Epithelial cell of esophagus (primary cell): ENCODE measurements around the gene PIK3C3.

ENCODE experiments used
- DNase-seq: peaks from one replicate; pipeline ENCODE4 v3.0.0; 2010; ENCODE audit warnings: low read depth
- H3K4me3 ChIP-seq: 2 replicates; pipeline ENCODE4 v1.5.1; 2011; ENCODE audit warnings: mild to moderate bottlenecking, low read length, control low read depth
- TF ChIP-seq, protein P1 (sequence below): IDR thresholded peaks from 2 replicates; pipeline ENCODE4 v1.5.1; 2011; ENCODE audit warnings: low read depth, mild to moderate bottlenecking, low read length, control low read depth, inconsistent platforms; ENCODE audit not compliant: insufficient read depth; ENCODE audit errors: missing control alignments

PIK3C3 gene

GRCh38 chr18:42067518-42067917 lies 112.5 kb downstream of the PIK3C3 start:
- no peak overlapping the region for H3K4me3 ChIP-seq
- TF ChIP-seq, protein P1, sequence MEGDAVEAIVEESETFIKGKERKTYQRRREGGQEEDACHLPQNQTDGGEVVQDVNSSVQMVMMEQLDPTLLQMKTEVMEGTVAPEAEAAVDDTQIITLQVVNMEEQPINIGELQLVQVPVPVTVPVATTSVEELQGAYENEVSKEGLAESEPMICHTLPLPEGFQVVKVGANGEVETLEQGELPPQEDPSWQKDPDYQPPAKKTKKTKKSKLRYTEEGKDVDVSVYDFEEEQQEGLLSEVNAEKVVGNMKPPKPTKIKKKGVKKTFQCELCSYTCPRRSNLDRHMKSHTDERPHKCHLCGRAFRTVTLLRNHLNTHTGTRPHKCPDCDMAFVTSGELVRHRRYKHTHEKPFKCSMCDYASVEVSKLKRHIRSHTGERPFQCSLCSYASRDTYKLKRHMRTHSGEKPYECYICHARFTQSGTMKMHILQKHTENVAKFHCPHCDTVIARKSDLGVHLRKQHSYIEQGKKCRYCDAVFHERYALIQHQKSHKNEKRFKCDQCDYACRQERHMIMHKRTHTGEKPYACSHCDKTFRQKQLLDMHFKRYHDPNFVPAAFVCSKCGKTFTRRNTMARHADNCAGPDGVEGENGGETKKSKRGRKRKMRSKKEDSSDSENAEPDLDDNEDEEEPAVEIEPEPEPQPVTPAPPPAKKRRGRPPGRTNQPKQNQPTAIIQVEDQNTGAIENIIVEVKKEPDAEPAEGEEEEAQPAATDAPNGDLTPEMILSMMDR = no peak
- DNase-seq = no peak

DNA sequence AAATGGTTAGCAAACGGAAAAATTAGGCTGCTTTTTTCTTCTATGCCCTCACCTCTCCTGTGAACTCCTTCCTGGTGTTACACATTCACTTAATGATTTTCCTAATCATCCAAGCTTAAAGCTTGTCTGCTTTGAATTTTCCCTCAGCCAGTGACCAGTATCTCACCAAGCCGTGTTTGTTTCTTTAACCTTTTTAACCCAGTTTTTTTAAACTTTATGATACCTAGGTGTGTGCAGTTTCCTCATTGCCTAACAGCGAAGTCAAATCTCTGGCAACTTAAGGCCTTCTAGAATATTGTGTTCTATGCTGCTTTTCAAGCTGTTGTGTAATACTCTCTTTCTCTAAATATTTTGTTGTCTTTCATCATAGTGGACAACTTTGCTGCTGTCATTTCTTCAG lies 113.0 kb downstream of the PIK3C3 start:
- no peak overlapping the region for H3K4me3 ChIP-seq
- DNase-seq = no peak
- TF ChIP-seq, protein P1 = no peak

- peak; percentile 8 for DNase-seq
- TF ChIP-seq, protein P1 = no peak
- no peak overlapping the region for H3K4me3 ChIP-seq
Measured at GRCh38 chr18:42069036-42069435, 114.0 kb downstream of the PIK3C3 start.

DNA sequence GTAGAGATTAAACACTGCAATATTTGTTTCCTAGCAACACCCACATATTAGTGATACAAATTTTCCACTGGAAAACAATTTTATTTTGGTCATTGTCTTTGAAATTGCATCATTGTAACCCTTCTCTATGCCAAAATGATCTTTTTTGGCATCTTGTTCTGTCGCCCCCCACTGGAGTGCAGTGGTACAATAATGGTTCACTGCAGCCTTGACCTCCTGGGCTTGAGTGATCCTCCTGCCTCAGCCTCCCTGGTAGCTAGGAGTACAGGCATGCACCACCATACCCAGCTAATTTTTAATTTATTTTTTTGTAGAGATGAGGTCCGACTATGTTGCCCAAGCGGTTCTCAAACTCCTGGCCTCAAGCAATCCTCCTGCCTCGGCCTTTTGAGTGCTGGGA lies 117.4 kb downstream of the PIK3C3 start:
- TF ChIP-seq, protein P1 = no peak
- DNase-seq = no peak

DNA sequence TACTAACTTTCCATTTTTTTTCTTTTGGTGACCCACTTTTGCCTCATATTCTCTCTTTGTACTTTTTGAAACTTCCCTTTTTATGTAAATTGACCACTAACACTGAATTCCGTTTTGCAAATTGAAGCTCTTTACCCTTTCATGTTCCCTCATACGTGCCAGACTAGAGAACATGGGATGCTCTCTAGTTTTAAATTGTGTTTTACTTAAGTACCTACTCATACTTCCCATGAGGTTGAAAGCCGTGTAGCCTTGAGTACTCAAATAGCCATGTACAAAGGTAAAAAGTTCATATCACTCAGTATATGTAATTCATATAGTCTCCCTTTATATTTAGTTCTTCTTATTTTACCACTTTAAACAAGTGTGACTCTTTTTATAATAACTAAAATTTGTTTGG lies 119.7 kb downstream of the PIK3C3 start:
- DNase-seq = no peak
- no peak overlapping the region for H3K4me3 ChIP-seq
- TF ChIP-seq, protein P1 = no peak

More for the DNA sequence above, 117.4 kb downstream of the PIK3C3 start:
- H3K4me3 ChIP-seq = no peak overlapping the region

GRCh38 chr18:42078711-42079110 lies 123.7 kb downstream of the PIK3C3 start:
- no peak overlapping the region for H3K4me3 ChIP-seq
- TF ChIP-seq, protein P1 = no peak
- no peak for DNase-seq

DNA sequence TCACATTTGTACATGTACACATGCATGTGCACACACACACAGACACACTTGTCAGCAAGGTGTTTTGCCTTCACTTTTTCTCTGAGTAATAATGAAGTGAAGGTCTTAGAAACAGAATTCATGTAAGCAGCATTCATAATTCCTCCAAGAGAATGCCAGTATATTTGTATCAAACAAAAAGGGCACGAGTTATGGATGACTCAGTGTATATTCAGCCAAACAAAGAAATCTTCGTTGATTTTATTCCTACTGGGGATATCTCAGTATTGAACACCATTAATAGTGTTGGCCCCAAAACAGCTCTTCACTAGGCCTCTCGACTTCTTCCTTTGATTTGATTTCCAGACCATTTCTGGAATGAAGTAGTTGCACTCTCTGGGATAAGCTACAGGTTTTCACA lies 125.3 kb downstream of the PIK3C3 start:
- DNase-seq = no peak
- H3K4me3 ChIP-seq = no peak overlapping the region
- TF ChIP-seq, protein P1 = no peak
